Endothelial cell of umbilical vein (primary cell): ENCODE measurements around the gene COX7B2. TPM values are rescaled to one million over a fixed set of nuclear protein-coding genes. Genes with fewer than 3 reads are reported as not detected.

Source experiments
- BruUV-seq: library from RNA; stranded (reverse); fragments of 400-500 nt; replicated peaks from 2 replicates; lab custom pipeline; 2021; lab: Mats Ljungman, UMichigan
- CTCF ChIA-PET: fragments of 300-600, 350-600 bp; sonication (Branson Sonifier 250); formaldehyde crosslinking; loops from one replicate; lab custom pipeline; 2021; ENCODE audit warnings: antibody characterized with exemption, inconsistent platforms; lab: Charles Lee
- POLR2A ChIA-PET: fragments of 300-600, 350-600 bp; sonication (Branson Sonifier 250); formaldehyde crosslinking; loops from one replicate; lab custom pipeline; 2021; ENCODE audit warnings: antibody characterized with exemption, inconsistent platforms; lab: Charles Lee
- DNase-seq: peaks from one replicate; pipeline ENCODE4 v3.0.0-alpha.2; 2011; ENCODE audit warnings: low read depth, low spot score
- FAIRE-seq: peaks from 2 replicates; lab custom pipeline; 2011; peaks lifted over from hg19 to GRCh38; lab: Jason Lieb, UNC
- H2AFZ ChIP-seq: 2 replicates; pipeline ENCODE4 v1.6.0; 2012; ENCODE audit warnings: low read depth, low read length, control low read depth, inconsistent platforms
- H3K27ac ChIP-seq: 2 replicates; pipeline ENCODE4 v1.5.1; 2011; ENCODE audit warnings: low read depth, mild to moderate bottlenecking, control low read depth, low read length, moderate library complexity; ENCODE audit not compliant: insufficient read depth
- H3K27me3 ChIP-seq, 2 experiments: 2 replicates each; pipeline versions ENCODE4 v1.6.0 to v1.6.1; 2011; ENCODE audit warnings: low read length in 2 of 2, mixed read lengths in 1 of 2; ENCODE audit not compliant: control insufficient read depth in 2 of 2, insufficient read depth in 2 of 2
- H3K36me3 ChIP-seq, 2 experiments: 2 replicates in 1 of 2; 3 replicates in 1 of 2; pipeline ENCODE4 v1.5.1; 2011; ENCODE audit warnings: low read length in 2 of 2, mild to moderate bottlenecking in 1 of 2, moderate library complexity in 1 of 2; ENCODE audit not compliant: control insufficient read depth in 2 of 2, insufficient read depth in 2 of 2; ENCODE audit errors: extremely low read depth in 1 of 2
- H3K4me1 ChIP-seq: 3 replicates; pipeline ENCODE4 v1.5.1; 2011; ENCODE audit warnings: mild to moderate bottlenecking, low read length; ENCODE audit not compliant: control insufficient read depth, insufficient read depth; ENCODE audit errors: extremely low read depth
- H3K4me2 ChIP-seq: 2 replicates; pipeline ENCODE4 v1.6.1; 2011; ENCODE audit warnings: low read length, control low read depth, mixed read lengths; ENCODE audit not compliant: insufficient read depth
- H3K4me3 ChIP-seq, 3 experiments: fragments of 200-600 bp in 1 of 3; sonication (generic), shearing (Covaris generic) in 1 of 3; replicated peaks in 1 of 3; 2 replicates each; pipeline ENCODE4 v1.5.1; 2011 to 2016; ENCODE audit warnings: control low read depth in 3 of 3, low read length in 3 of 3, mild to moderate bottlenecking in 2 of 3, inconsistent platforms in 1 of 3, low read depth in 1 of 3, moderate library complexity in 1 of 3; ENCODE audit not compliant: insufficient read depth in 1 of 3
- H3K79me2 ChIP-seq: 2 replicates; pipeline ENCODE4 v1.6.0; 2012; ENCODE audit warnings: low read length, inconsistent platforms; ENCODE audit not compliant: control insufficient read depth, insufficient read depth
- H3K9ac ChIP-seq: replicated peaks from 2 replicates; pipeline ENCODE3; 2011; ENCODE audit warnings: low read length, control low read depth; ENCODE audit not compliant: insufficient read depth; ENCODE audit errors: extremely low read depth
- H3K9me1 ChIP-seq: replicated peaks from 3 replicates; pipeline ENCODE4 v1.6.0; 2011; ENCODE audit warnings: mild to moderate bottlenecking, low read length; ENCODE audit not compliant: control insufficient read depth, insufficient read depth; ENCODE audit errors: extremely low read depth
- H3K9me3 ChIP-seq: replicated peaks from 2 replicates; pipeline ENCODE4 v1.5.1; 2012; ENCODE audit warnings: low read length, inconsistent platforms; ENCODE audit not compliant: control insufficient read depth, insufficient read depth
- H4K20me1 ChIP-seq: replicated peaks from 2 replicates; pipeline ENCODE3; 2011; ENCODE audit warnings: mild to moderate bottlenecking, low read length; ENCODE audit not compliant: control insufficient read depth, insufficient read depth; ENCODE audit errors: extremely low read depth
- CTCF ChIP-seq, 2 donors: IDR thresholded peaks; 1 replicate in 1 of 2; 2 replicates in 1 of 2; pipeline ENCODE4 v1.5.1; 2011; ENCODE audit warnings: low read length in 2 of 2, mild to moderate bottlenecking in 2 of 2, moderate library complexity in 2 of 2, control low read depth in 1 of 2, inconsistent platforms in 1 of 2, low read depth in 1 of 2; ENCODE audit not compliant: insufficient read depth in 1 of 2; ENCODE audit errors: extremely low read depth in 1 of 2
- EZH2 ChIP-seq: IDR thresholded peaks from 2 replicates; pipeline ENCODE4 v1.6.1; 2012; ENCODE audit warnings: borderline replicate concordance, low read depth, mild to moderate bottlenecking, moderate library complexity, low read length, inconsistent platforms; ENCODE audit not compliant: severe bottlenecking
- FOS ChIP-seq: IDR thresholded peaks from 2 replicates; pipeline ENCODE4 v1.6.1; 2011; ENCODE audit warnings: mild to moderate bottlenecking, low read length, moderate library complexity, borderline replicate concordance; ENCODE audit not compliant: insufficient read depth
- GATA2 ChIP-seq: IDR thresholded peaks from 2 replicates; pipeline ENCODE4 v1.7.0; 2011; ENCODE audit warnings: low read depth, mild to moderate bottlenecking, moderate library complexity, mixed read lengths, low read length; ENCODE audit not compliant: insufficient read length, insufficient read depth
- JUN ChIP-seq: IDR thresholded peaks from 2 replicates; pipeline ENCODE4 v1.6.1; 2011; ENCODE audit warnings: borderline replicate concordance, low read depth; ENCODE audit not compliant: insufficient read length, insufficient read depth
- MAX ChIP-seq: IDR thresholded peaks from 2 replicates; pipeline ENCODE4 v1.6.1; 2011; ENCODE audit not compliant: insufficient read depth, insufficient read length
- MYC ChIP-seq: IDR thresholded peaks from one replicate; pipeline ENCODE4 v1.6.1; 2011; ENCODE audit warnings: mild to moderate bottlenecking, low read depth, low read length
- POLR2A ChIP-seq: IDR thresholded peaks from 2 replicates; pipeline ENCODE4 v1.6.1; 2012; ENCODE audit warnings: low read depth, mild to moderate bottlenecking, control low read depth, low read length
- POLR2AphosphoS5 ChIP-seq: IDR thresholded peaks from 2 replicates; pipeline ENCODE4 v1.6.1; 2012; ENCODE audit warnings: low read depth, mild to moderate bottlenecking, control low read depth, low read length, moderate library complexity; ENCODE audit not compliant: insufficient read depth
- dilution Hi-C: fragments of 300-500 bp; cut with MboI; formaldehyde crosslinking; loops from one replicate; pipeline ENCODE4 v1.15.0; 2019; ENCODE audit warnings: low sequenced_read_pairs; ENCODE audit not compliant: extremely low pct_ligation_motif_present
- intact Hi-C: fragments of 100-400 bp; cut with micrococcal nuclease; formaldehyde crosslinking; loops from one replicate; pipeline ENCODE4 v1.10.0; 2022
- polyA plus RNA-seq, 4 experiments: library from polyadenylated mRNA; depleted of rRNA in 3 of 4; stranded (reverse) in 3 of 4; unstranded in 1 of 4; fragments of >200 nt; gene quantifications; 2 replicates each; pipeline versions ENCODE4 v1.2.1 to v1.2.3, GENCODE V29; 2011 to 2012; ENCODE audit warnings: missing spikeins in 1 of 4
- total RNA-seq: library from RNA; stranded (reverse); gene quantifications from 2 replicates; pipeline ENCODE4 v1.2.3, GENCODE V29; 2021

COX7B2 gene
- total and polyA plus RNA-seq, 2 donors (not counting 3 experiments of a cell fraction or from before 2014, with no cell fraction given): not detected

- no peaks in the 10 kb centered on the region for H3K27me3 ChIP-seq
- dilution Hi-C loops (no loop called here), intact Hi-C loops (no loop called here)
- FAIRE-seq: no peak
- POLR2A ChIA-PET: no interaction called here
- H3K4me1 ChIP-seq: no peaks in the 10 kb centered on the region
- TF ChIP-seq FOS (no peak), GATA2 (no peak), CTCF (IDR thresholded peaks at IDR 0.05; ENCODE audit: extremely low read depth in 1 of 2, insufficient read depth in 1 of 2, low read depth in 1 of 2, low read length in 2 of 2) (no peak), EZH2 (no peak), POLR2A (no peak), JUN (no peak), POLR2AphosphoS5 (no peak), MYC (no peak), MAX (no peak)
- no peak overlapping the region for H3K9ac ChIP-seq
- BruUV-seq: no TSS peak
- no peaks in the 10 kb centered on the region for H4K20me1 ChIP-seq
- no peak for DNase-seq
- no peaks in the 10 kb centered on the region for H3K9me3 ChIP-seq
- H3K27ac ChIP-seq: no peak overlapping the region
- H3K9me1 ChIP-seq: no peaks in the 10 kb centered on the region
- H3K4me3 ChIP-seq: no peak overlapping the region
- H3K4me2 ChIP-seq: no peak overlapping the region
- no peaks in the 10 kb centered on the region for H3K79me2 ChIP-seq
- CTCF ChIA-PET: no interaction called here
- H2AFZ ChIP-seq: no peak overlapping the region
- no peaks in the 10 kb centered on the region for H3K36me3 ChIP-seq
Observed at GRCh38 chr4:46894826-46895225, 14.2 kb downstream of the COX7B2 start.
